CD4-positive, alpha-beta T cell treated with Interferon alpha-2 for 1 hour (primary cell): Measurements from ENCODE around the gene FGFR2.

Experiments used
- DNase-seq, 2 donors: peaks; one replicate each; pipeline ENCODE4 v3.0.0-alpha.2; 2020 to 2022

The FGFR2 gene

DNA sequence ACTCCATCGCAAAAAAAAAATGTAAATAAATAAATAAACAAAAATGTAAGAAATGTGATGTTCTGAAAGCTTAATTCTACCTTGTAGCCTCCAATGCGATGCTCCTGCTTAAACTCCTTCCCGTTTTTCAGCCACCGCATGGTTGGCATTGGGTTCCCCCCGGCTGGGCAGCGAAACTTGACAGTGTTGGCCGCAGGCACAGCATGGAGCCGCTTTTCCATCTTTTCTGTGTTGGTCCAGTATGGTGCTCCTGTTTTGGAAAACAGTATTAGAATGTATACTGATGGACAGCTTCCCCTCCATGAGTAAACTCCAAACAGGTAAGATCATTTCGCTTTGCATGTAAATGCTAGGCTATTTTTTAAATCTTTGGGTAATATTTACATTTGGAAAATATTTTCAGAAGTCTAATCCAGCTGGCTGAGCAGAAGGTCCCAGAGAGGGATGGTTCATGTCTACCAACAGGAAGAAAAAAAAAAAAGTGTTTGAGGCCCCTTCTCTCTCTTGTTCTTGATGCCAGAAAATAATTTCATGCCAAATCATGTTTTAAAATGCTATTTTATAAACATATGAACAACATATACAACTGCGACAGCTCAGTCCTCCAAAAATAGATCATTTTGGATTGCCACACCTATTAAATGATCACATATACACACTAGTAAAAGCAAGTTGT lies 46.9 kb downstream of the FGFR2 start:
- DNase-seq, result no peak

DNA sequence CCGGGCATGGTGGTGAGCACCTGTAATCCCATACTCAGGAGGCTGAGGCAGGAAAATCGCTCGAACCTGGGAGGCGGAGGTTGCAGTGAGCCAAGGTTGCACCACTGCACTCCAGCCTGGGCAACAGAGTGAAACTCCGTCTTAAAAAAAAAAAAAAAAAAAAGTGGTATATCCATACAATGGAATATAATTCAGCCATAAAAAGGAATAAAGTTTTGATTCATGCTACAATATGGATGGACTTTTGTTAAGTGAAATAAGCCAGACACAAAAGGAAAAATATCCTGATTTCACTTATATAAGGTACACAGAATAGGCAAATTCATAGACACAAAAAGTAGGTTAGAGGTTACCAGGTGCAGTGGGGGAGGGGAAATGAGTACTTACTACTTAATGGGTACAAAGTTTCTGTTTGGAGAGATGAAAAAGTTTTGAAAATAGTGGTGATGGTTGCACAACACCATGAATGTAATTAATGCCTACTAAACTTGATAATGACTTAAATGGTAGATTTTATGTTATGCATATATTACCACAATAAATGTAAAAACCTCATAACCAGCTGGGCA lies 53.9 kb downstream of the FGFR2 start:
- no peak for DNase-seq

DNA sequence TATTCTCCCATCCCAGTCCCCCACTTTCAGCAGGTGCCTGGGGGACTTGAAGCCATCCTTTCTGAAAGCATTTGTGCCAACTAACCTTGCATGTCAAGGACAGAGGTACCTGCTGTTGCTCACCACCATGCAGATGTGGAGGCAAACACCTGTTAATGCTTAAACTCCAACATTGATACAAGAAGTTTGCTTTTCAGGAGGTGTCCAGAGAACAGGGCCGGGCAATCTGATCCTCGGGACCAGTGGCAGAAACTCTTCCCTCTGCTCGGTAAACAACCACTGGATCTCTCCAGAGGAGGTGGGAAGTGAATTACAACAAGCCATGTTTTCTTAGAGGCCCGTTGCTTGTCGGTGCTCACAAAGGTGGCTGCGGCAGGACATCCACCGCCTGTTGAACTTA lies 54.7 kb downstream of the FGFR2 start:
- DNase-seq, result no peak

DNA sequence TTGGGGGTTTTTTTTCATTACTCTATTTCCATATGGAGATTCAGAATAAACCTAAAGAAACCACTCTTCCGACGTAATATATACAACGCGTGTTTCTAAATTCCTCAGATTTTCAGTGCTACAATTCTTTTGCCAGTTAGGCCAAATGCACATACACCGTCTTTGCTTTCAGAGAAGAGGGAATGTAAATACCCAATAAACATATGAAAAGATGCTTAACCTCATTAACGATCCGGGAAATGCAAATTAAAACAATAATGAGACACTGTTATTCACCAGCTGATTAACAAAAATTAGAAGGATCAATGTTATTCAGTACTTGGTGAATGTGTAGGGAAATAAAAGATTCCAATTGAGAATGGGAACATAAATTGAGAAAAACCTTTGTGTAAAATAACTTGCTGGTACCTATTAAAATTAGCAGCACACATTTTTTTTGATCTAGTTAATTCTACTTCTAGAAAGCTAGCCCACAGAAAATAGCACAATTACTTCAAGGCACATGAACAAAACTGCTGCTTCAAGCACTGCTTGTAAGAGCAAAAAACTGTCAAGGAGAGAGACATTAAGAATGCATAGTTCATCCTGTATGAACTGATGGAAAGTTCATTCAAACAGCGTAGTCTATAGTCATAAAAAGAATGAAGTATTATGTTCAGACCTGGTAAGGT lies 56.7 kb downstream of the FGFR2 start:
- no peak for DNase-seq

DNA sequence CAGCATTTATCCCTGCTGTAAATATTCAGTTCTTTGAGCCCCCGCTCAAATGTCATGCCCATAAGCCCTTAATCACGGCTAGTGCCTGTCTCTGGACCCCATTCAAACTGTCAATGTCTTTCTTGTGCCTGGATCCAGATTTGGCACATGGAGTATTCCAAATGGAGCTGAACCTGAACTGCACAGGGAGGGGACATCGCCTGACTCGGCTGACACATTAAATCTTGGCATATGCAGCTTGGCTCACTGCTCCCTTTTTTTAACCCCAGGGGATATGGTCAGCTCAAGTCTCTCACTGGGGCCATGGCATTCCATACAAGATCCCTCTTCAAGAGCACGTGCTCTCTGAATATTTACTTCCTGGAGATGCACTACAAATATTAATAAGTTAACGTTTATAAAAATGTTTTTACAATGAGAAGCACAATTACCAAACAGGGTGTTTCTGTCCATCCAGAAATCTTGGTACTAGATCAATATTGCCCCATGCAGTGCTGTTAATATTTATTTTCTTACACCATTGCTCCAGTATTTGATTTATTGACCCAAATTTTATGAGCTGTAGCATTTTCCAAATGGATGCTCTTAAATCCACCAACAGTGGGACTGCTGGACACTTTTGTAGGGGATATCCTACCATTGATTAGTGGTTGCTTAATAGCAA lies 57.4 kb downstream of the FGFR2 start:
- DNase-seq, result no peak

DNA sequence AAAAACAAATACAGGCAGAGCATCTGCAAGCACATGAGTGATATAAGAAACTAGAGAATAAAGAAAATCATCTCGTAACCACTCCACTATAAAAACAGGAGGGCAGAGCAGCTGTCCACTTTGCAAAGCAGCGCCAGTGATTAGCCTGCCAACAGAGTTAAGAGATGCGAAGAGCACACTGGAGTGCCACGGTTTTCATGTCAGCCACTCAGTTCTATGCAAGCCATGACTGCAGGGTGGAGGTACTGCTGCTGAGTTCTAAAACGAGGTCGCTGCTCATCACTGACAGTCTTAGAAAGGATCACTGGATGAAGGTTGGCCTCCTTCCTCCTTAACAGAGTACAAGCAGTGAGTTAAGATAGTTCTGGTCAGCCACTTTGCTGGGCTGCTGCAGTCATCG lies 58.5 kb downstream of the FGFR2 start:
- no peak for DNase-seq

DNA sequence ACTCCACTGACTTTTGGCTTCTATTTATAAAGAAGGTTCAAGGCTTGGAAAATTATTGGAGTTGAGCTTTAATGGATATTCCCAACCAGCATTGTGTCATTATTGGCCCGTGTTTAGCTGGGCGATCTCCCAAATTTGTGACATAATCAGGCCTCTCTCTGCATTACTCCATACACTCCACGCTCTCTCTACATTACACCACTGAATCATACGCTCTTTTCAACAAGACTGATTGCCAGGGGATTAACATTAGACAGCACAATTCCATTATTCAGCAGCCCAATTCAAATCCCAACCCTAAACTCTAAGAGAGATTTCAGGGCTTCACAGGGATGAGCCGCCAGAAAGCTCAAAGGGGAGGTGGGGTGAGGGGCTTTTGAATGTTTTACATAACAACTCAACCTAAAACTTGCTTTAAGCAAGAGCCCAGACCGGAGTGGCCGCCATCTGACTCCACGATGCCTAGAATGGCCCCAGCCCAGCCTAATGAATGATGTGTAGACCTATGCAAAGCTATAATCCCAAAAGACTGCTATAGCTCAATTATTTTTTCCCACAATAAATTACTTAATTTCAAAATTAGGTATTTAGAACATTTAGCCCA lies 61.8 kb downstream of the FGFR2 start:
- no peak for DNase-seq

DNA sequence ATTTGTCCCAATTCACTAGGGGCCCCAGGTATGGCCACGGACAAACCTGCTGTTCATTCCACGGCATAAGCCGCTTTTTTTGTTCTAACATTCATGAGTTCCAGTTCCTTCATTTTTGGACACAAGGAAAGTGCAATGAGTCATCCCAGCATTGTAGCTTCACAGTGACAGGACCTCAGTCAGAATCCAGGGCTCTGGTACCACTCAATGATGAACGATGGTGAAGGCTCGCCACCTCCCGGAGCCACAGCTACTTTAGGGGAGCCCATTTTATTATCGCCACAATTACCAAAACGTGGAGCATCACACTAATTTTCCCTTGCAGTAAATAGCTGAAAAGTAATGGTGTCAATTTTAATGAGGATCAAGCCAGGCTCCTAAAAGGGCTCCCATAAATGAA lies 62.9 kb downstream of the FGFR2 start:
- DNase-seq, result no peak

DNA sequence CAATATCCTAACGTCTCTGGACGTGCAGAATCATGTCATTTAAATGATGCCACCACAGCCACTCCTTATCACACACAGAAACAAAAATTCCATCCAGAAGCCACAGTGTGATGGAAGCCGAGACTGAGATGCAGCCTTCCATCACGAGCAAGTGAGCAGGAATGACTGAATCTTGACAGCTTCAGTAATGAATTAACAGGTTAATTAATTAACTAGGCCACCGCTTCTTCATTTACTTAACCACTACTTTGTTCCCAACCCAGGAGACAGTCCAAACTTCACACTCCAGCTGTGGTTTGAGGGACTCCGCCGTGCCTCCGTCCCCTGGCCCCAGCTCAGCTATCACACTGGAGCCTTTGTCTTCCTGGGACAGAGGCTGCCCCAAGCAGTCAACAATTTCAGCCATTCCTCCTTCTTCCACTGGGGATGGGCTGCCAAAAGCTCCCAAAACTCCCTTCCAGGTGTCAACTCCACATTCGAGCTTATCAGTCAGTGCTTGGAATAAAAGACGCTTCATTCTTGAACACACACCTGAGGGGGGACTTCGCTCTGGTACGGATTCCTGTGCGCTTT lies 65.9 kb downstream of the FGFR2 start:
- no peak for DNase-seq

DNA sequence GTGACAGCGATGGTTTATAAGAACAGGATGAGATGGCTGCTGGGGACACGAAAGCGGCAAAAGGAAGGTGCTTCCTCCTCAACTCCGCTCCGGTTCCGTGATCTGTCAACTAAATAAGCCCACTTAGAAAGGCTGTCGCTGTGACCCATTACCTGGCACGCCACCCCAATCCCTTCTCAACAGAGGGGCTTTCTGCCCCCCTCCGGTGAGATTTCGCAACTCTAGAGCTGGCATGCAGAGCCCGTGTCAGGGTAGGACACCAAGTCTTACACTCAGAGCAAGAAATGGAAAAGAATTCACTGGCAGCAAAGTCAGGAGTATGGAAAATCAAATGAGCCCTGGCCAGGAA lies 66.4 kb downstream of the FGFR2 start:
- DNase-seq, result no peak

DNA sequence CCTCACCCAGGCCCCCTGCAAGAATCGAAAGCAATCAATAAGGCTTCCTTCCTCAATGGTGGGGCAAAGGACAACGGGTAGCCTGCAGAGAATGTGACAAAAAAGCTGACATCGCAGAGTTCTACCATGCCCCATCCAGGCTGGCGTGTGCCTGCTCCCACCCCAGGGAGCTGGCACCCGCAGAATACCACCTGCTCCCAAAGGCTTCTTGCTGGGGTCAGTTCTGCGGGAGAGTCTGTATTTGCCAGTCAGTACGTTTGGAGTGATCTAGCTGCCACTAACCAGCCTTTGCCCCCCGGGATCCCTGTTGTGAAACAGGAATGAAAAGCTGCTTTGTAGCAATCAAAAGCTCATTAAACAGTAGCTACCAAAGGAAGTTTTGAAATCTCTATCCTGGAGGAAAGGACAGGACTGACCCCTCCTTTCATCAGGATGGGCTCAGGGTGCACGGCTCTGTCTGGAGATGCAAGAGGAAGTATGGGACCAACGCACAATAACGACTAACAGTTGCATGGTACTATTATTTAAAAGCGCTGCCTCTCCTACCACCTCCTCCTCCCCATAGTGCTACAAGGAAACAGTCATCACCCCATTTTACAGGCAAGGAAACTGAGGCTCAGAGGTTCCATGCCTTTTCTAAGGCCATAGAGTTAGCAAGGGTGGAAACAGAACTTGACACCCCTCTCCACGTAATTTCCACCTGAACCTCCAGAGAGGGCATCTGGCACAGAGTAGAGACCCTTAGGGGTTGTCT lies 67.0 kb downstream of the FGFR2 start:
- no peak for DNase-seq

DNA sequence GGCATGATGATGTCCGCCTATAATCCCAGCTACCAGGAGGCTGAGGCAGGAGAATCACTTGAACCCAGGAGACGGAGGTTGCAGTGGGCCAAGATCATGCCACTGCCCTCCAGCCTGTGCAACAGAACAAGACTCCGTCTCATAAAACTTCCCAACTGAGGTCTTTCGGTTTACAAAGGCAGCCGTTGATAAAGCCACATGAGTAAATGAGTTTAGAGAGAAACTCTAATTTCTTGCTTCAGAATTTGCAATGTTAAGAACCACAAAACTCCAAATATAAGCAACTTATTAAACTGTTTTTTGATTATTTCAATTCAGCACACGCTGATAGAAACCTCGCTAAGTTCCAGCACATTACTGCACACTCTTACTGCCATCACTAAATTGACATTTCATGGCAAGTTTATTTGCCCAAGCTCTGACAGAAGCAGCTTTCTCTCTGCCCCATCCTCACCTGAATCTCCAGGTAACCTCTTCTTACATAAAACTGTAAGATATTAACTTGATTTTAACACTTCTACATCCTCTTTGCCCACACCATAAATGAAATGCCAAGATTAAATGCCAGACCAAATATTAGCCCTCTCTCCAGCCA lies 67.7 kb downstream of the FGFR2 start:
- DNase-seq, result no peak

DNA sequence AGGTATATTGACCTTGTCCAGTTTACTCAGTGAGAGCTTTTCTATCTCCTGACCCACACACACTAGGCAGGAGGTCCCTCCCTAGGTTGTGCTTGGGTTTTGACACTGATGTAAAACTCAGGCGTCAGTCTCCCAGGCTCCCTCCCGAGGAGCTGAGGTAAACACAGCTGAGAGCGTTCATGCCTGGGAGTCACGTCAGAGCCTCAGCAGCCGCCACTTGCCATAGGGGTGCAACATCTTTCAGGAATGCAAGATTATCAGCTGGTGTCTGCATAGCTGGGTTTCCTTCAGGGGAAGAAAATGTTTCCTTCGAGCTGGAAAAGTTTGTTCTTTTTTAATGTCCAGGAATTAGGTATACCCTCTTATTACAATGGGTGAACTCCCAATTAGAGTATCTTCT lies 70.6 kb downstream of the FGFR2 start:
- DNase-seq, result no peak

DNA sequence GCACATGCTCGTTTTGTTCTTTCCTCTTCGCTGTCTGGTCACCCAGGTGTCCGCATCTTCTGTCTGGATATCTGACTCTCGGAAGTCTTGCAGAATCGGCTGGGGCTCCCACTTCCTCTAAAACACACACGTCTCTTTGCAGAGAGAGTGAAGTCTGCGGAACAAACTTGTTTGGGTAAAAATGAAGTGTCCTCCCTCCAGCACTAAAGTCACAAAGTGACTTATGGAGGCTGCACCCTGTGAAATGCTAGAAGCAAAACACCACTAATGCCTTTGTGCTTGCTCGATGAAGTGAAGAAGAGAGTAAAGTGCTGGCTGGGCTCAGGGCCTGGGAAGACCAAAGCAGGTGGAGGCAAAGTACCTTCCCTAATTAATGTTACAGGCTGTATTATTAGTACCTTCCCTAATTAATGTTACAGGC lies 71.4 kb downstream of the FGFR2 start:
- DNase-seq, result no peak

DNA sequence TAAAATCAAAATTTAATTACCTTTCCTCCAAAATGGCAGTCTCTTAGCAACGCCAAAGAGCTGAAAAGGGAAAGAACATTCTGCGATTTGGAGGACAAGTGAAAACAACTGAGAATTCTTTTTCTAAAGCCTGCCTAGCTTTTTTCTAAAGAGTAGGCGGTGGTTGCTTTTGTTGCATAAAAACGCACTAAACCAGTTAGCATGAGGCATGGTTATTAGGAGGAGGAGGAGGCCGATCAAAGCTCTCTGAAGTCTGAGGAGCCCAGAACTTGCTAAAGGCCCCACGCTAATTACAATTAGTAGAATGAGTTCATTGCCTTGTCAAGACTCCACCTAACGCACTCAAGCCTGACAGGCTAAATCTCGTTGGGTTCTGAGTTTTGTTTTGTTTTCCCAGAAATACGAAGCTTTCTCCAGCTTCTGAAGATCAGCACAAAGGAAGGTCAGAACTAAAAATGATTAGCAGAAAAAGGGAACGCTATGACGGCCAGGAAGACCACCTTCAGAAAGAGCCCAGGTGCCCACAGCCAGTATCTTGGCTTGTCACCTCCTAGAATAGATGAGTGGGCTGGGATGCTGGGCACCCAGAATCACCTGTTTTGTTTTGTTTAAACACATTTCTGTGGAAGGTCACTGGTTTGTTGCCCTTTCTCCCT lies 72.0 kb downstream of the FGFR2 start:
- DNase-seq, result no peak

DNA sequence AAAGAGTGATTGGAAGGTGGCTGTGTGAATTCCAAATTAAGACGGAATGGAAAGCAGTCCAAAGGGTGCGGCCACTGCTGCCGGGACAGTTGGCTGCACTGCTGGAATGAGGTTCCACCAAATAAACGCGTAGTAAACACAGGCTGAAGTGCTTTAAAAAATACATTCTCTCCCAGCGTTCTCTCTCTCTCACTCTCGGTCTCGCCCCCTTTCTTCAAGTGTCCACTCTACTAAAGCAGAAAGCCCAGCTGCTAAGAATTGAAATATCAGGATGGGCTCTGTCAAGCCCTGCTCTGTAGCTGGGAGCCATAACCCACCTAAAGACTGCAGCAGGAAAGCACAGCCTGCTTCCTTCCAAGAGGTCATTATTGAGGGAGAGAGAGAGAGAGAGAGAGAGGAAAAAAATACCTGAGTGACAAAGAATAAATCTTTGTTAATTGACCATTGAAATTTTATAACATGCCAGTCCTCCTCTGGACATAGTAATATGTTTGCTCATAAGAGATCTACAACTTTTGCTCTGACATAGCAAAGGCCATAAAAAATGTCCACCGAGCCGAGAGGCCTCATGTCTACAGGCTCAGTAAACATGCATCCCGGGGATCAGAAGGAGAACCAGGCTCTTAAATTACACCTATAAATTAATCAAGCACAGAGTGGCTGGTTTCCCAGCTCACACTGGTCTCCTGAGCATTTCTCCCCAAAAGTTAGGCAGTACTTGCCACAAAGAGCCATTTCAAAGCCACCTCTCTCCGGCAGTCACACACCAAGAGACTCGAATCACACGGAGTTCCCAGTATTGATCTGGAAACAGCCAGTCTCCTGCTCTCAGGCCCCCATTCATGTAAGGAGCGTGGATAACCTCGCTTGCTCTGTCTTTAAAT lies 72.8 kb downstream of the FGFR2 start:
- no peak for DNase-seq

DNA sequence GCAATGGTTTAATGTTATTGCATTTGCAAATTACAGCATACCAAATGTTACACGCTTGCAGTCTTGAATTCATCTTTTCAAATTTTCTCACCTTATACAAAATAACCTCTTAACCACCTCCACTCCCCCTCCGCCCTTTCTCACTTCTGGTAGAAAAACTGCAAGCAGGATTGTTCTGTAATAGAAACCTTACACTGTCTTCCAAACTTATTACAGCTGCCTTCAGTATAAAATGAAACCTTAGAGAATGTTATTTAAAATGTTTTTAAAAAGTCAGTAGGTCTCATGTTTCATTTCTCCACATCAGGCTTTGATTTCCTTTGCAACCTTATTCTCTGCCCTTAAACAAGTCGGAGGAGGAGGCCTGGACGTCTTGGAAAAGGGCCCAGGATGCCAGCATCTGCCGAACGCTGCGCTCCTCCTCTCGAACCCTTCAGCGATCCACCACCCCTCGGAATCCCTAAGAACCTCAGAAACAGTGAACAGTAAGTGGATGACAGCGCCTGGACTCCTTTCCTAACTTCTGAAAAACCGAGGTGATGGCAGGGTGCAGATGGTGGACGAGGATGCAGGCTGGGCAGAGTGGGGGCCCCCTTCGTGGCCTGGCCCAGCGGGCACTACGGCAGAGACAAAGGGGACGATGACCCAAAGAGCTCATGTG lies 74.0 kb downstream of the FGFR2 start:
- DNase-seq, result no peak

DNA sequence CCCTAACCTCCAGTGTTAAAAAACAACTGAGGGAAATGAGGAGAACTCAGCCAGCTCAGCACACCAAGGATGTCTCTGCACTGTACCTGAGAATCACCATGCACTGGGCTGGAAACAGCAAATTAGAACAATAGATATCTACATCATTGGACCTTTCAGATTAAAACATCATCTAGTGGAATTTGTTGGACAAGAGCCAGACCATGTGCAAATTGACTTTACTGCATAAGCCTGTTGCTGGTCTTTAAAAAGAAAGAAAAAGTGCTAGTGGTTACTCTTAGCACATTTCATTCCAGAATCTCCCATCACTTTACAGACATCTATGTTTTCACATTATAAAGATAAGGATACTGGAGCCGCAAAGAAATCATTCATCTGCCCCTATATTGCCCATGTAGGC lies 75.4 kb downstream of the FGFR2 start:
- no peak for DNase-seq

DNA sequence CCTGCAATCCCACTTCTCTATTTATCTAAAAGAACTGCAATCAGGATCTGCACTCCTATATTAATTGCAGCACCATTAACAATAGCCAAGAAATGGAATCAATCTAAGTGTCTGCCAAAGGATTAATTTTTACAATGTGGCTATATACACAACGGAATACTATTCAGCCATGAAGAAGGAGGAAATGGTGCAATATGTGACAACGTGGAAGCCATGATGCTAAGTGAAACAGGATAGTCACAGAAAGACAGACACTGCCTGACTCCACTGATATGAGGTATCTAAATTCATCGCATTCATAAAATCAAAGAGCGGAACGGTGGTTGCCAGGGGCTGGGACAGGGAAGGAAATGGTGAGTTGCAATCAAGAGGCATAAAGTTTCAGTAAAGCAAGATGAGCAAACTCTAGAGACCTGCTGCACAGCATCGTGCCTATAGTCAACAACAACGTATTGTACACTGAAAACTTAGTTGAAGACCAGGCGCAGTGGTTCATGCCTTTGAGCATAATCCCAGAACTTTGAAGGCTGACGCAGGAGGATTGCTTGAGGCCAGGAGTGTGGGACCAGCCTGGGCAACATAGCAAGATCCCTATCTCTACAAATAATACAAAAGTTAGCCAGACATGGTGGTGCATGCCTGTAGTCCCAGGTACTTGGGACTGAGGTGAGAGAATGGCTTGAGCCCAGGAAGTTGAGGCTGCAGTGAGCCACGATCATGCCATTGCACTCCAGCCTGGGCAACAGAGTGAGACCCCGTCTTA lies 76.3 kb downstream of the FGFR2 start:
- no peak for DNase-seq
